Loucy (cell line): ENCODE results near the gene C16orf95.
"Not testable (repeated sequence)": the region's sequence is repeated elsewhere in the genome, so short reads cannot be mapped to it uniquely, and the experiment has no call there.

Experiments used
- H2AFZ ChIP-seq: fragments of 200-600 bp; sonication (generic); 2 replicates; pipeline ENCODE4 v1.6.0; 2016; ENCODE audit warnings: antibody characterized with exemption, mild to moderate bottlenecking, low read length, moderate library complexity
- H3F3A ChIP-seq: fragments of 200-600 bp; 2 replicates; pipeline ENCODE4 v1.6.0; 2016; ENCODE audit warnings: antibody characterized with exemption, low read depth, mild to moderate bottlenecking
- H3K27me3 ChIP-seq: fragments of 200-600 bp; sonication (generic); 2 replicates; pipeline ENCODE4 v1.6.1; 2014; ENCODE audit warnings: low read length, mild to moderate bottlenecking; ENCODE audit not compliant: insufficient read depth, poor library complexity, severe bottlenecking
- H3K36me3 ChIP-seq: fragments of 200-600 bp; sonication (generic); 2 replicates; pipeline ENCODE4 v1.6.1; 2016; ENCODE audit warnings: low read length; ENCODE audit not compliant: insufficient read depth
- H3K4me1 ChIP-seq: fragments of 200-600 bp; sonication (generic); 2 replicates; pipeline ENCODE4 v1.5.1; 2014; ENCODE audit warnings: low read length, mild to moderate bottlenecking; ENCODE audit not compliant: insufficient read depth, poor library complexity, severe bottlenecking
- H3K4me2 ChIP-seq: fragments of 200-600 bp; sonication (generic); 2 replicates; pipeline ENCODE4 v1.6.0; 2014; ENCODE audit warnings: antibody characterized with exemption, low read length, low read depth, mild to moderate bottlenecking; ENCODE audit not compliant: poor library complexity, severe bottlenecking
- H3K4me3 ChIP-seq: fragments of 200-600 bp; sonication (generic); 2 replicates; pipeline ENCODE4 v1.5.1; 2014; ENCODE audit warnings: low read length, mild to moderate bottlenecking, mixed read lengths; ENCODE audit not compliant: poor library complexity, severe bottlenecking
- H3K79me2 ChIP-seq: fragments of 200-600 bp; sonication (generic); 2 replicates; pipeline ENCODE4 v1.6.1; 2014; ENCODE audit warnings: low read length; ENCODE audit not compliant: insufficient read depth
- H3K9ac ChIP-seq: fragments of 200-600 bp; sonication (generic); 2 replicates; pipeline ENCODE4 v1.6.0; 2014; ENCODE audit warnings: mild to moderate bottlenecking, low read depth, low read length, moderate library complexity; ENCODE audit not compliant: poor library complexity, severe bottlenecking
- H3K9me2 ChIP-seq: fragments of 200-600 bp; sonication (generic); replicated peaks from 2 replicates; pipeline ENCODE4 v1.6.1; 2016; ENCODE audit warnings: low read depth, low read length, mixed read lengths
- H3K9me3 ChIP-seq: fragments of 200-600 bp; sonication (generic); 2 replicates; pipeline ENCODE4 v1.6.1; 2014; ENCODE audit warnings: mild to moderate bottlenecking, antibody characterized with exemption, low read length, low read depth; ENCODE audit not compliant: insufficient read depth
- H4K20me1 ChIP-seq: fragments of 200-600 bp; sonication (generic); 2 replicates; pipeline ENCODE4 v1.6.0; 2014; ENCODE audit warnings: antibody characterized with exemption, low read length, mild to moderate bottlenecking; ENCODE audit not compliant: insufficient read depth, poor library complexity, severe bottlenecking
- CTCF ChIP-seq: fragments of 200-600 bp; sonication (generic); conservative IDR thresholded peaks from 2 replicates; pipeline ENCODE4 v1.5.1; 2014; ENCODE audit warnings: mild to moderate bottlenecking, antibody characterized with exemption, low read length
- EZH2phosphoT487 ChIP-seq: fragments of 200-600 bp; IDR thresholded peaks from 2 replicates; pipeline ENCODE4 v1.6.1; 2018; ENCODE audit warnings: antibody characterized with exemption, mild to moderate bottlenecking, moderate library complexity, borderline replicate concordance

Gene C16orf95

GRCh38 chr16:87365021-87365713 lies 48.0 kb upstream of the C16orf95 start:
- no peak overlapping the region for H3K4me3 ChIP-seq
- peaks cover 17% of the 10 kb centered on the region; the same call in 1 of the 2 replicates for H3K79me2 ChIP-seq
- H3K4me2 ChIP-seq: no peak overlapping the region
- TF ChIP-seq EZH2phosphoT487 (no peak), CTCF (no peak)
- no peaks in the 10 kb centered on the region for H3F3A ChIP-seq
- H4K20me1 ChIP-seq: no peaks in the 10 kb centered on the region
- no peaks in the 10 kb centered on the region for H3K9me2 ChIP-seq
- no peak overlapping the region for H2AFZ ChIP-seq
- peaks cover 11% of the 10 kb centered on the region for H3K4me1 ChIP-seq
- H3K36me3 ChIP-seq: peaks cover 19% of the 10 kb centered on the region; the same call in 1 of the 2 replicates
- H3K9me3 ChIP-seq: no peaks in the 10 kb centered on the region
- no peak overlapping the region for H3K9ac ChIP-seq
- H3K27me3 ChIP-seq: no peaks in the 10 kb centered on the region

- TF ChIP-seq EZH2phosphoT487 (no peak), CTCF (no peak)
- peaks cover 13% of the 10 kb centered on the region; the same call in 1 of the 2 replicates for H3K79me2 ChIP-seq
- no peak overlapping the region for H3K4me3 ChIP-seq
- H3K36me3 ChIP-seq: peaks cover 32% of the 10 kb centered on the region; the same call in 1 of the 2 replicates
- no peak overlapping the region for H2AFZ ChIP-seq
- H3K9me2 ChIP-seq: no peaks in the 10 kb centered on the region
- no peaks in the 10 kb centered on the region for H4K20me1 ChIP-seq
- no peak overlapping the region for H3K9ac ChIP-seq
- no peaks in the 10 kb centered on the region for H3F3A ChIP-seq
- no peaks in the 10 kb centered on the region for H3K27me3 ChIP-seq
- H3K9me3 ChIP-seq: no peaks in the 10 kb centered on the region
- H3K4me2 ChIP-seq: no peak overlapping the region
- H3K4me1 ChIP-seq: peaks cover 11% of the 10 kb centered on the region
Measured at GRCh38 chr16:87363771-87364455, 46.7 kb upstream of the C16orf95 start.

GRCh38 chr16:87362828-87363559 lies 45.8 kb upstream of the C16orf95 start:
- not testable (repeated sequence) for H3K79me2 ChIP-seq
- peaks cover 37% of the 10 kb centered on the region; the same call in 1 of the 2 replicates for H3K36me3 ChIP-seq

More at GRCh38 chr16:87362828-87363559, 45.8 kb upstream of the C16orf95 start:
- H3K9ac ChIP-seq, H3F3A ChIP-seq, H3K4me2 ChIP-seq, H3K9me2 ChIP-seq, H3K27me3 ChIP-seq, H3K4me3 ChIP-seq, H2AFZ ChIP-seq, H4K20me1 ChIP-seq, H3K9me3 ChIP-seq: not testable (repeated sequence)
- H3K4me1 ChIP-seq: peaks cover 10% of the 10 kb centered on the region
